H1 (cell line): ENCODE results near the gene RAB11B. TPM values are rescaled to one million over a fixed set of nuclear protein-coding genes. Genes with fewer than 3 reads are reported as not detected.
A peak's percentile ranks its signal among the peaks of the same experiment; 100 is the strongest.

Experiments used
- KDM1A ChIP-seq: fragments of 200-600, 300-600 bp; sonication (generic); IDR thresholded peaks from 2 replicates; pipeline ENCODE4 v1.7.1; 2016; ENCODE audit warnings: mild to moderate bottlenecking, low read length, borderline replicate concordance
- POLR2A ChIP-seq, 2 experiments: IDR thresholded peaks; 1 replicate in 1 of 2; 2 replicates in 1 of 2; pipeline ENCODE4 v1.6.1; 2011; ENCODE audit warnings: low read depth in 2 of 2, low read length in 2 of 2, mild to moderate bottlenecking in 2 of 2; ENCODE audit errors: control extremely low read depth in 1 of 2
- polyA plus RNA-seq, 7 experiments: library from polyadenylated mRNA; depleted of rRNA in 3 of 7; stranded (reverse) in 5 of 7; unstranded in 2 of 7; fragments of >200 nt in 5 of 7; fragments of 200-250 nt in 2 of 7; gene quantifications; 1 replicate in 5 of 7; 2 replicates in 1 of 7; 4 replicates in 1 of 7; pipeline versions ENCODE4 v1.2.1 to v1.2.3, GENCODE V29; 2011 to 2013; ENCODE audit warnings: missing spikeins in 2 of 7, mixed read lengths in 2 of 7
- total RNA-seq: library from RNA; stranded (reverse); fragmentation: NEBNext Ultra II Directional; extraction: Animal tissue kit (Norgen Biotek cat#: 25700); gene quantifications from 2 replicates; pipeline ENCODE4 v1.2.1, GENCODE V29; 2021

The RAB11B gene
- total and polyA plus RNA-seq, 2 of the 8 experiments (the other 6 are each of a cell fraction or from before 2014, with no cell fraction given), result 50.2 to 85.8 TPM

DNA sequence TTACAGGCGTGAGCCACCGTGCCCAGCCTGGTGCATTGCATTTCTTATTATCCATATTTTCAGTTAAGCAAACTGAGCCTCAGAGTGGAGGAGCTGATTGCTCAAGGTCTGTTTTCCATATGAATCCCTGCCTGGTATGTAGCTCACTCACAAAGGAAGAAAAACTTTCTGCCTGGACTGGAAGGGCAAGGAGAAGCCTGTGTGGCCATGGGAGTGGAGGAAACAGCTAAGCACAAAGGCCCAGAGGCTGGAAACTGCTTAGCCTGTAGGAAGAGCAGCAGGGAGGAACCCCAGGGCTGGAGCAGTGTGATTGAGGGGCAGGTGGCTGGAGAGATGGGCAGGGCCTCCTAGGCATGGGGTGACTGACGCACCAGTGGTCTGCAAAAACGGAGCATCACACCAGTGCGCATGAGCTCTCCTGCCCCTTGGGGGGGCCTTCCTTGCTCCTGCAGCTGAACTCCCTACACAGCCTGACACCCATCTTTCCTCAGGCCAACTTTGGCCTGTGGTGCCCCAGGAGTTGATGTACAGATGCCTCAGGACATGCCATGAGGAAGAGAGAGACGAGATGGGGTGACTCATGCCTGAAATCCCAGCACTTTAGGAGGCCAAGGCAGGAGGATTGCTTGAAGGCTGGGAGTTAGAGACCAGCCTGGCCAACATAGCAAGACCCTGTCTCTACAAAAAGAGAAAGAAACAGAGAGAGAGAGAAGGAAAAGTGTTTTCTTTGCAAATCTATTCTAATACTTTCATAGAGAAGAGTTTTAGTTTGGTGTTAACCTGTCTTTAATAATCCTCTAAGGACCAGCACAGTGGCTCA, 51.8 kb downstream of the RAB11B start (continued):
- TF ChIP-seq KDM1A (peak; percentile 76; the same call in 1 of the 2 replicates), POLR2A (IDR thresholded peaks at IDR 0.05; ENCODE audit: control extremely low read depth in 1 of 2, low read depth in 2 of 2, low read length in 2 of 2) (no peak)
